GM10248 (cell line): ENCODE measurements around the gene TNFRSF19.

Experiments used
- CTCF ChIA-PET: fragments of 300-600 bp; sonication (Branson Sonifier 250); formaldehyde crosslinking; extraction: SDS; loops from one replicate; lab custom pipeline; 2021; ENCODE audit warnings: antibody characterized with exemption; lab: Yijun Ruan, JAX
- POLR2A ChIA-PET: fragments of 350-650 bp; sonication (Branson Sonifier 250); formaldehyde crosslinking; extraction: SDS; loops from one replicate; lab custom pipeline; 2020; ENCODE audit warnings: antibody characterized with exemption; lab: Yijun Ruan, JAX
- DNase-seq: peaks from one replicate; pipeline ENCODE4 v3.0.0; 2012; ENCODE audit errors: extremely low spot score
- CTCF ChIP-seq: IDR thresholded peaks from 2 replicates; pipeline ENCODE4 v1.5.1; 2012; ENCODE audit warnings: mild to moderate bottlenecking, low read depth; ENCODE audit errors: extremely low read depth, missing control alignments, control extremely low read depth

The TNFRSF19 gene

DNA sequence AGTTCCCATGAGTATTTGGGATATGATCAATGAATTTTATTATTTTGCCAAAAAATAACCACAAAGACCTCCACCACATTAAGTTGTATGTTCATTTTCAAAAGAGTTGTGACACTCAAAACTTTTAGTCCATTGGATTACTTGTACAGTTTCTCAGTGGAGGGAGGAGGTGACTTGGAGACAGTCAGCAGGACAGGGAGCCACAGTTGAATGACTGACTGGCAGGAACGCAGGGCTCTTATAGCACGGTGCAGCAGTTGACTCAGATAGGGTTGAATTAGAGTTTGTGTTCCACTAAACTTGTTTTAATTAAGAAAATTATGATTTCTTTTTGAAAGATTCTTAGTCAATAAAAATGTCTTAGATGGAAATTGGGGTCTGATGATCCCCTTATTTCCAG lies 42.5 kb downstream of the TNFRSF19 start:
- ChIA-PET POLR2A (no interaction called here), CTCF (no interaction called here)
- no peak for DNase-seq
- TF ChIP-seq CTCF: no peak

DNA sequence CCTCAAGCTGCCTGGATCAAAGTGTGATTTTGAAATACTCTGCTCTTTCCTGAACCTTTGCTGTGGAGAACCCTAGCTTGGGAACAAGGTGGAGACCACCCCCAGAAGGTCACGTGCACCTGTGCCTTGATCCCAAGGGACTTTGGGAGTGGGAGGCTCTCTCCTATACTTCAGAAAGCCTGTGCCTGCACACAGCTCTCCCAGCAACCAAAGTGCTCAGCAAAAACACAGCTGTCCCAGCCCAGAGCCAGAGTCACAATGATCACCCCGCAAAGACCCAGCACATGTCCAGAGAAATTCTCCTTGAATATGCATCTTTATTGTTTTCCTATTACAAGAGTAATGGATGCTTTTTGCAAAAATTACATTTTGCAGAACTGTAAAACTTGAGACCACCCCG lies 43.4 kb downstream of the TNFRSF19 start:
- POLR2A ChIA-PET: no interaction called here
- DNase-seq: no peak
- TF ChIP-seq CTCF: no peak
- CTCF ChIA-PET: interaction anchor here (0.8 kb wide), 1 partner anchor 17 kb away, joined by 3 read pairs; no protein-coding TSS in a partner anchor

DNA sequence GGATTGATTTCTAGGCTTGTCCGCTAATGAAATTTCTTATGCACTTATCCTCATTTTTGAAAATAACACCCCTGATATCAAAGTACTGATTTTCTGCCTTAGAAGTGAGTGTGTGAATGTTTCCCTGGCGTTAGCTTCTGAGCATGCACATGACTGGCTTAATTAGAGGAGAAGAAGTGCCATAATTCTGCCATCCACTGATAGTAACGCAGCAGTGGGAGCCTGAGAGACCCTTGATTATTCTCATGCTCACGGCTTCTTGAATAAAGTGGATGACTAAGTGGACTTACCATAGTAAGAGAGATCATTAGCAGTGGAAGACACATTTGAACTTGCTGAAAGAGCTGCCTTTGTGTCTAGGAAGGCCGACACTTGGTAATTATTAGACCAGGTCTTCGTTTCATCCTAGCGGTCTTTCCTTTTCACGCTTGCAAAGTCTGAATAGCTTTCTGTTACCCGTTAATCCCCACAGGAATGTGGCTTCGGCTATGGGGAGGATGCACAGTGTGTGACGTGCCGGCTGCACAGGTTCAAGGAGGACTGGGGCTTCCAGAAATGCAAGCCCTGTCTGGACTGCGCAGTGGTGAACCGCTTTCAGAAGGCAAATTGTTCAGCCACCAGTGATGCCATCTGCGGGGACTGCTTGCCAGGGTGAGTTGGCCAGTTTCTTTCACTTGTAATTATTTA lies 45.3 kb downstream of the TNFRSF19 start:
- DNase-seq: no peak
- CTCF ChIA-PET: interaction anchor here (0.9 kb wide), 1 partner anchor 21 kb away, joined by 4 read pairs; no protein-coding TSS in a partner anchor
- POLR2A ChIA-PET: no interaction called here
- TF ChIP-seq CTCF: no peak

GRCh38 chr13:23616228-23616627 lies 46.0 kb downstream of the TNFRSF19 start:
- DNase-seq: no peak
- no peak for TF ChIP-seq CTCF
- CTCF ChIA-PET: interaction anchor here (0.9 kb wide), 1 partner anchor 22 kb away, joined by 4 read pairs; no protein-coding TSS in a partner anchor
- POLR2A ChIA-PET: no interaction called here

- DNase-seq: no peak
- no peak for TF ChIP-seq CTCF
- POLR2A ChIA-PET: interaction anchor here (0.6 kb wide), 1 partner anchor 34 kb away, joined by 8 read pairs; no protein-coding TSS in a partner anchor
- CTCF ChIA-PET: interaction anchor here (1.1 to 1.3 kb wide), 2 partner anchors 8 to 13 kb away, joined by 3 to 4 read pairs; no protein-coding TSS in a partner anchor
These were observed 47.4 kb downstream of the TNFRSF19 start for GRCh38 chr13:23617551-23618024.

DNA sequence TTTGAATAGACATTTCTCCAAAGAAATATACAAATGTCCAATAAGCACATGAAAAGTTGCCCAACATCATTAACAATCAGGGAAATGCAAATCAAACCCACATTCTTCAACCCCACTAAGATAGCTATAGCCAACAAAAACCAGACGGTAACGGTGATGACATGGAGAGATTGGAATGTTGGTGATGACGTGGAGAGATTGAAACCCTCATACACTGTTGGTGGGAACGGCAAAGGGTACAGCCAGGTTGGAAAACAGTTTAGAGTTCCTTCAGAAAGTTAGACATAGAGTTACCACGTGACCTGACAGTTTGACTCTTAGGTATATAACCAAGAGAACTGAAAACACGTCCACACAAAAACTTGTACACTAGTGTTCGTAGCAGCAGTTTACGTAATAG lies 48.1 kb downstream of the TNFRSF19 start:
- POLR2A ChIA-PET: no interaction called here
- no peak for DNase-seq
- no peak for TF ChIP-seq CTCF
- CTCF ChIA-PET: interaction anchor here (1.1 to 1.3 kb wide), 2 partner anchors 9 to 13 kb away, joined by 3 to 4 read pairs; no protein-coding TSS in a partner anchor
